Nephron (organoid): ENCODE measurements around the gene KLHL7.
A peak's percentile ranks its signal among the peaks of the same experiment; 100 is the strongest.

ENCODE experiments used
- H3K27ac Mint-ChIP-seq, 3 experiments: 2 replicates each; pipeline ENCODE4 v1.8.0; 2020; ENCODE audit warnings: mixed read lengths in 3 of 3, mild to moderate bottlenecking in 2 of 3, moderate library complexity in 1 of 3
- H3K27me3 Mint-ChIP-seq: 2 replicates; pipeline ENCODE4 v1.8.0; 2021; ENCODE audit warnings: low read depth, mild to moderate bottlenecking, moderate library complexity, mixed read lengths
- H3K36me3 Mint-ChIP-seq: 2 replicates; pipeline ENCODE4 v1.8.0; 2020; ENCODE audit warnings: low read depth, mixed read lengths
- H3K4me1 Mint-ChIP-seq: 2 replicates; pipeline ENCODE4 v1.8.0; 2020; ENCODE audit warnings: mixed read lengths
- H3K4me3 Mint-ChIP-seq, 3 experiments: 2 replicates each; pipeline ENCODE4 v1.8.0; 2020; ENCODE audit warnings: mild to moderate bottlenecking in 3 of 3, mixed read lengths in 3 of 3, moderate library complexity in 2 of 3
- H3K9me3 Mint-ChIP-seq: 2 replicates; pipeline ENCODE4 v1.8.0; 2020; ENCODE audit warnings: mixed read lengths
- TF ChIP-seq, protein P1 (sequence below), 3 experiments: fragments of 200-600 bp; sonication (generic); IDR thresholded peaks; one replicate each; pipeline ENCODE4 v1.5.0; 2021; ENCODE audit warnings: antibody characterized with exemption in 3 of 3; ENCODE audit not compliant: unreplicated experiment in 3 of 3

The KLHL7 gene

DNA sequence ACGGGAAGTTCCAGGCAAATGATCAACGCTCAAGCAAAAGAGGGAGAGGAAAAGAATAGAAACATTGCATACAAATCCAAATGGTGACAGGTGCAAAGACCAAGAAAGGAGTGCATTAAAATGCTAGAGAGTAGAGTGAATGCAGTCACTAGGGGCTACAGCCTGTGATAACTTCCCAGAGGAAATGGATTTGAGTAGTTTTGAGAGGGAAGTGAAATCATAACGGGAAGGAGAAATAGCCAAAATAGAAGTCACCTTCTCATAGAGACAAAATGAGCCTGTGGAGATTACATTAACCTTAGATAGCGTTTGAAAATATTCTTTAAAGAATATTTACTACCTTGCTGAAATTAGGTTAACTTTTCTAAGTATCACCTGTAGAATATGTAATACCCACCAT lies 102.7 kb downstream of the KLHL7 start:
- peaks cover 18% of the 10 kb centered on the region for H3K36me3 Mint-ChIP-seq
- no peak overlapping the region for H3K4me3 Mint-ChIP-seq
- H3K4me1 Mint-ChIP-seq, result peaks cover 32% of the 10 kb centered on the region
- peaks cover 3% of the 10 kb centered on the region for H3K27me3 Mint-ChIP-seq
- TF ChIP-seq, protein P1, sequence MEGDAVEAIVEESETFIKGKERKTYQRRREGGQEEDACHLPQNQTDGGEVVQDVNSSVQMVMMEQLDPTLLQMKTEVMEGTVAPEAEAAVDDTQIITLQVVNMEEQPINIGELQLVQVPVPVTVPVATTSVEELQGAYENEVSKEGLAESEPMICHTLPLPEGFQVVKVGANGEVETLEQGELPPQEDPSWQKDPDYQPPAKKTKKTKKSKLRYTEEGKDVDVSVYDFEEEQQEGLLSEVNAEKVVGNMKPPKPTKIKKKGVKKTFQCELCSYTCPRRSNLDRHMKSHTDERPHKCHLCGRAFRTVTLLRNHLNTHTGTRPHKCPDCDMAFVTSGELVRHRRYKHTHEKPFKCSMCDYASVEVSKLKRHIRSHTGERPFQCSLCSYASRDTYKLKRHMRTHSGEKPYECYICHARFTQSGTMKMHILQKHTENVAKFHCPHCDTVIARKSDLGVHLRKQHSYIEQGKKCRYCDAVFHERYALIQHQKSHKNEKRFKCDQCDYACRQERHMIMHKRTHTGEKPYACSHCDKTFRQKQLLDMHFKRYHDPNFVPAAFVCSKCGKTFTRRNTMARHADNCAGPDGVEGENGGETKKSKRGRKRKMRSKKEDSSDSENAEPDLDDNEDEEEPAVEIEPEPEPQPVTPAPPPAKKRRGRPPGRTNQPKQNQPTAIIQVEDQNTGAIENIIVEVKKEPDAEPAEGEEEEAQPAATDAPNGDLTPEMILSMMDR (IDR thresholded peaks at IDR 0.05; ENCODE audit: unreplicated experiment in 3 of 3), result no peak
- H3K27ac Mint-ChIP-seq, result no peak overlapping the region
- no peaks in the 10 kb centered on the region for H3K9me3 Mint-ChIP-seq

DNA sequence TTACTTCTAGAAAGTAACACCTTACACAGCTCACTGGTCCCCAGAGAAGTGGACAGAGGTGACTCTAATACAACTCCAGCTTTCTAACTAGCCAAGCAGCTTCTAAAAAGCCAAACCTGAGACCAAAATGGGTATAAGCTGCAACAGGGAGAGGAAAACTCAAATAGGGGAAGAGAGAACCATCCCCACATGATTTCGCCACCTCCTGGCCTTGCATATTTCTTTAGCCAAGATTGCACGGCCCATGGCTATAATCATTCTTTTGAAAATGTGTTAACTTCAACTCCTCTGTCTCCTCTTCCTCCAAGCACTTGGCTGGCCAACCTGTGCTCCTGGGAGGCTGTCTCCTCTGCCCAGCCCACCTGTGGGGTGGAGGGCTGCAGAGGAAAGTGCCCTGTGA lies 104.9 kb downstream of the KLHL7 start:
- no peaks in the 10 kb centered on the region for H3K9me3 Mint-ChIP-seq
- H3K27ac Mint-ChIP-seq, result peak overlapping the region in 2 of 3 experiments; percentile 95 to 96
- peaks cover 6% of the 10 kb centered on the region for H3K36me3 Mint-ChIP-seq
- TF ChIP-seq, protein P1 (IDR thresholded peaks at IDR 0.05; ENCODE audit: unreplicated experiment in 3 of 3), result no peak
- no peak overlapping the region for H3K4me3 Mint-ChIP-seq
- peaks cover 3% of the 10 kb centered on the region for H3K27me3 Mint-ChIP-seq
- peaks cover 30% of the 10 kb centered on the region for H3K4me1 Mint-ChIP-seq

DNA sequence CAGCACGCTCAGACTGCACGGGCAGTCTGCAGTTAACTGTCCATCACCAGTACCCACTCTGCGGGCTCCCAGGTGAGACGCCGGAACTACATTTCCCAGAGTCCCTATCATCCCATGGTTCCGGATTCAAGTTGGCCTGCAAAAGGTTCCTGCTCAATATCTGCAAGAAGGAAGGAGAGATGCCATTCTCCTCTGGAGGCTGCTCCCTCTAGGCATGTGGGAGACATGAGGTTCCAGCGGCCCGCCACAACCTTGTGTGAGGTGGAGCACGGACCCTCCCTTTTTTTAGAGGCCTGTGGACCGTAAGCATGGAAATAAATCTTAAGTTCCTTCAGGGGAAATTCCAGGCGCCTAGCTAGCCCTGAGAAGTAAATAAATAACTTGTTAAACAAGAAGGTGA lies 106.0 kb downstream of the KLHL7 start:
- Mint-ChIP-seq H3K36me3 (peaks cover 2% of the 10 kb centered on the region), H3K27me3 (peaks cover 3% of the 10 kb centered on the region), H3K4me3 (peak overlapping the region in 2 of 3 experiments; percentile 29 to 60), H3K9me3 (no peaks in the 10 kb centered on the region), H3K4me1 (peaks cover 28% of the 10 kb centered on the region), H3K27ac (peak overlapping the region; percentile 95 to 98 (median 96))
- TF ChIP-seq, protein P1 (IDR thresholded peaks at IDR 0.05; ENCODE audit: unreplicated experiment in 3 of 3), result no peak

DNA sequence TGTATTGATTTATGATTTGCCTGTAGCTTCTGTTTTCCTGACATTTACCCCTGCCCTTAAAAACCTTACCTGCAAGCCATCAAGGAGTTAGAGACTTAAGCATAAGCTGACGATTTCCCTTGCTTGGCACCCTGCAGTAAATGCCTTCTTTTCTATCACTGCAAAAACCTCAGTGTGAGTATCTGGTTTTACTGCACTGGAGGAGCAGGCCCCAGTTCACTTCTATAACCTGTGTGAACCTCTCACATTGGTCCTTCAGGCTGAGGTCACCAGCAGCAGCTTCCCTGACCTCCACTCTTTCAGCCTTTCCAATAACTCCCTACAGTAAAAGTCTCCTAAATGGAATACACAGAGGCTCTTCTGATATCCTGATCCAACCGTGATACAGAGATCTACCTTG lies 106.8 kb downstream of the KLHL7 start:
- no peaks in the 10 kb centered on the region for H3K9me3 Mint-ChIP-seq

DNA sequence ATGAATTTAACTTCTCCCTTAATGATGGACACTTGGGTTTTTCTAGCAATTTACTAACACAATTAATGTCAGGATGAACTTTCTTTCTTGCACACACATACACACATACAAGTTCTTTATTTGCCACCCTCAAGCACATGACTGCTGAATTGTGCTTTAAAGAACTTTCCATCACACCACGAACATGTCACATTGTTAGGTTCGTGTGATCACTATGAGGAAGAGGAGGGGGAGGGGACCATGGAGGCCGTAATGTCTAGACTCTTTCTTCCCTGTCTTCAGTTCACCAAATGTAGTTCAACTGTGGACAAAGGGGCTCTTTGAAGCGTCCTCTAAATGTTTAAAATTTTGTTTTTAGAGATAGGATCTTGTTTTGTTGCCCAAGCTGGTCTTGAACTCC lies 107.3 kb downstream of the KLHL7 start:
- Mint-ChIP-seq H3K9me3 (no peaks in the 10 kb centered on the region), H3K36me3 (no peaks in the 10 kb centered on the region), H3K27ac (peak overlapping the region; percentile 95 to 98 (median 96)), H3K4me3 (no peak overlapping the region), H3K4me1 (peaks cover 21% of the 10 kb centered on the region), H3K27me3 (peaks cover 3% of the 10 kb centered on the region)
- TF ChIP-seq, protein P1 (IDR thresholded peaks at IDR 0.05; ENCODE audit: unreplicated experiment in 3 of 3), result no peak

More for the DNA sequence above, 106.8 kb downstream of the KLHL7 start:
- Mint-ChIP-seq H3K27ac (peak overlapping the region; percentile 95 to 98 (median 96)), H3K27me3 (peaks cover 3% of the 10 kb centered on the region), H3K4me3 (no peak overlapping the region), H3K36me3 (no peaks in the 10 kb centered on the region), H3K4me1 (peaks cover 21% of the 10 kb centered on the region)
- TF ChIP-seq, protein P1 (IDR thresholded peaks at IDR 0.05; ENCODE audit: unreplicated experiment in 3 of 3), result no peak

DNA sequence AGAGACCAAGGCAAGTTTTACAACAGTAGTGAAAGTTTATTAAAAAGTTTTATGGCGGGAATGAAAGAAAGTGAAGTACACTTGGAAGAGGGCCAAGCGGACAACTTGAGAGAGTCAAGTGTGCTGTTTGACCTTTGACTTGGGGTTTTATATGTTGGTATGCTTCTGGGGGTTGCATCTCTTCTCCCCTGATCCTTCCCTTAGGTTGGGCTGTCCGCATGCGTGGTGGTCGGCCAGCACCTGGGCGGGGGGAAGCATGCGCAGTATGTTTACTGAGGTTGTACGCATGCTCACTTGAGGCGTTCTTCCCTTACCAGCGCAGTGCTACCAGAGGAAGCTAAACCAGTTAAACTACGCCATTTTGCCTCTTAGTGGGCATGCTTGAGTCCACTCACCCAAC lies 108.2 kb downstream of the KLHL7 start:
- no peaks in the 10 kb centered on the region for H3K36me3 Mint-ChIP-seq
- H3K4me3 Mint-ChIP-seq, result no peak overlapping the region
- H3K27ac Mint-ChIP-seq, result peak overlapping the region in 2 of 3 experiments; percentile 55 to 66
- no peaks in the 10 kb centered on the region for H3K9me3 Mint-ChIP-seq
- TF ChIP-seq, protein P1 (IDR thresholded peaks at IDR 0.05; ENCODE audit: unreplicated experiment in 3 of 3), result no peak
- peaks cover 3% of the 10 kb centered on the region for H3K27me3 Mint-ChIP-seq
- peaks cover 20% of the 10 kb centered on the region for H3K4me1 Mint-ChIP-seq
